Measurements from ENCODE around the gene SNTG2. TPM values are rescaled to one million over a fixed set of nuclear protein-coding genes. Genes with fewer than 3 reads are reported as not detected.
A peak's percentile ranks its signal among the peaks of the same experiment; 100 is the strongest.

The SNTG2 gene
- total RNA-seq, 4 donors from 2014 or later: 9.0 to 44.6 (median 30.8) TPM

DNA sequence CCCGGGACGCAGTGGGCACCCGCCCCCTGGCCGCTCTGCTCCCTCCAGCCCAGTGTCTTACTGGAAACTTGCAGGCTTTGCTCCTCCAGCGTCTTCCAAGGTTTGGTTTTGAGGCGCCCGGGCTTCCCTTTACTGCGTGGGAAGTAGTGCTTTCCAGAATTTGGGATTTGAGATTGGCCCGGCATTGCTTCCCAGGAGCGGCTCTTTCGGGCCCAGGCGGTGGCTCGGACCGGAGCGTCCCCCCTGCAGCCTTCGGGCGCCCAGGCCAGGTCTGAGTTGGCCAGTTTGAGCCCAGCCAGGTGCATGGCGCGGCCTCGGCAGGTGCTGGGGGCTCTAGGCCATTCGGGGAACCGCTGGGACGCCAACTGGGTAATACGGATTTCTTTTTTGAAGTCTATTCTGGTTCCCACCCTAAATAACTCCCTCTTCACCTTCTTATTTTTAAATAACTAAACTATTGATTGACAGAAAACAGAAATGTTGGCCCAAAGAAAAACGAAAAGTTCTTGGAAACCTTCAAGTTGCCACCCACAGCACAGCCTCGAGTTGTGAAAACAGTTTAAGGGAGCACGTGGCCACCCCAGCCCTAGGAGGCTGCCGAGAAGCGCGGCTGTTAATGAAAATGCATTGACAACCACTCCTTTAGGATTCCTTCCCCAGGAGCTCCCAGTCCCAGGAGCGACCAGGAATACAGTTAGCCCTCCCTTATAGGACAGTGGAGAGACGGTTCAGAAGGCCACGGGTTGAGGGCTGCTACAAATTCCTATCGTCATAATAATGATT is 766 bp downstream of the SNTG2 start:
- peak in 1 of 2 donors; percentile 3 for DNase-seq (ENCODE audit: low spot score in 2 of 2)
- peak overlapping the region in 3 of 4 donors; percentile 32 to 66 (median 36) for H3K4me3 ChIP-seq
- peak overlapping the region in 2 of 4 donors; percentile 40 to 68 for H3K27ac ChIP-seq
- peaks cover 0 to 61% of the 10 kb centered on the region in 2 donors for H3K27me3 ChIP-seq
- TF ChIP-seq EP300 (IDR thresholded peaks at IDR 0.05) (no peak), POLR2A (IDR thresholded peaks at IDR 0.05) (no peak)
- TF ChIP-seq, protein P1, sequence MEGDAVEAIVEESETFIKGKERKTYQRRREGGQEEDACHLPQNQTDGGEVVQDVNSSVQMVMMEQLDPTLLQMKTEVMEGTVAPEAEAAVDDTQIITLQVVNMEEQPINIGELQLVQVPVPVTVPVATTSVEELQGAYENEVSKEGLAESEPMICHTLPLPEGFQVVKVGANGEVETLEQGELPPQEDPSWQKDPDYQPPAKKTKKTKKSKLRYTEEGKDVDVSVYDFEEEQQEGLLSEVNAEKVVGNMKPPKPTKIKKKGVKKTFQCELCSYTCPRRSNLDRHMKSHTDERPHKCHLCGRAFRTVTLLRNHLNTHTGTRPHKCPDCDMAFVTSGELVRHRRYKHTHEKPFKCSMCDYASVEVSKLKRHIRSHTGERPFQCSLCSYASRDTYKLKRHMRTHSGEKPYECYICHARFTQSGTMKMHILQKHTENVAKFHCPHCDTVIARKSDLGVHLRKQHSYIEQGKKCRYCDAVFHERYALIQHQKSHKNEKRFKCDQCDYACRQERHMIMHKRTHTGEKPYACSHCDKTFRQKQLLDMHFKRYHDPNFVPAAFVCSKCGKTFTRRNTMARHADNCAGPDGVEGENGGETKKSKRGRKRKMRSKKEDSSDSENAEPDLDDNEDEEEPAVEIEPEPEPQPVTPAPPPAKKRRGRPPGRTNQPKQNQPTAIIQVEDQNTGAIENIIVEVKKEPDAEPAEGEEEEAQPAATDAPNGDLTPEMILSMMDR (IDR thresholded peaks at IDR 0.05): no peak
- 9 to 11% methylated on average over 33 to 34 of the region's 34 CpGs for WGBS, 2 donors
- no peaks in the 10 kb centered on the region for H3K9me3 ChIP-seq
- peaks cover 0 to 21% (median 4%) of the 10 kb centered on the region in 4 donors for H3K4me1 ChIP-seq
- no peaks in the 10 kb centered on the region for H3K36me3 ChIP-seq

DNA sequence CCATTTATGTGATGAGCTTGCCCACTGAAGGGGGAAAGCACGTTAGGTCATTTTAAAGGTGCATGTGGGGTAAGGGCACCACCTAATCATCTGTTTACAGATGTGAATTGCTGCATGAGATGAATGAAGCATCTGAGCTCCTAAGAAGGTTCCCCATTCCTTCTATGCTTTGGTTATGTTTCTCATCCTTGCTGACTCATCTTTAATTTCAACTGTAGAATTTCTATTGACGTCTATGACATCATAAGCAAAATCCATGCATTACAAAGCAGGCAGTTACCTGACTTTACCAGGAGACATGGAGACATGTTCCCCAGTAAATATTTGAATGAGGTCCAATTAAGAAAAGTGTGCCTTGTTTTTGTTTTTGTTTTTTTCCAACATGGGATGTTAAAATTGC is 2.8 kb downstream of the SNTG2 start:
- TF ChIP-seq, protein P1 (IDR thresholded peaks at IDR 0.05): no peak
- TF ChIP-seq EP300 (IDR thresholded peaks at IDR 0.05): no peak
- TF ChIP-seq POLR2A (IDR thresholded peaks at IDR 0.05): no peak
- no peak overlapping the region for H3K27ac ChIP-seq
- H3K4me1 ChIP-seq: peaks cover 0 to 21% (median 4%) of the 10 kb centered on the region in 4 donors
- 37 to 41% methylated on average over 2 of the region's 2 CpGs for WGBS, 2 donors
- H3K36me3 ChIP-seq: no peaks in the 10 kb centered on the region
- peaks cover 0 to 52% of the 10 kb centered on the region in 2 donors for H3K27me3 ChIP-seq
- no peaks in the 10 kb centered on the region for H3K9me3 ChIP-seq
- DNase-seq (ENCODE audit: low spot score in 2 of 2): no peak
- no peak overlapping the region for H3K4me3 ChIP-seq

DNA sequence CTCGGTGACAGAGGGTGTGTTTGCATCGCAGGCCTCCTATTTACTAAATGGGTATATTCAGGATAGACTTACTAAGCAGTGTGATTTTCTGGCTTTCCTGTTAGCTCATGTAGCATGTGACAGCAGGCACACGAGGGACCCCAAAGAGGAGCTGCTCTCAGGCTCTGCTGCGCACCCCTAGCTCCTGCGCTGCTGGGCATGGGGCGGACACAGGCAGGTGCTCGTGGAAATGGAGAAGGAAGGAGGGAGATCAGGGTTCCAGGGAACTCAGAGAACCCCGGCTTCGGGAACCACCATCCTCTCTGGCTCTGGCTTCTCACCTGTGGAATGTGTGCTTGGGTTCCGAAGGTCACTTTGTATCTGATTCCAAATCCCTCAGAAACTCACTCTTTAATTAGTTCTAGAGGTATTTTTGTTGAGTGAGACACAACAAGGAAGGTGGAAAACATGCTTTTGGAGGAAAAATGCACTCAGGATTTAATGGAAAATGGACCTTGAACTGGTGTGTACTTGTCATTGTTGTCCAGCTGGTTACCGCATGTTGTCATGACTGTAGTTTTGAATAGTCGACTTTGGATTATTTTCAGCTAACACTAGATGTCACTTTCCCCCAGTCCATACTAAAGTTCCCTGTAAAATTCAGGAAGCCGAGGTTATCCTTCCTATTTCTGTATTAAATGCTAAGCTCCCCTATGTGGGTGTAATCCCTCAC is 3.5 kb downstream of the SNTG2 start:
- Histone ChIP-seq H3K9me3 (no peaks in the 10 kb centered on the region), H3K36me3 (no peaks in the 10 kb centered on the region), H3K4me1 (peaks cover 0 to 21% (median 4%) of the 10 kb centered on the region in 4 donors), H3K27ac (no peak overlapping the region), H3K27me3 (peaks cover 0 to 45% of the 10 kb centered on the region in 2 donors), H3K4me3 (no peak overlapping the region)
- WGBS, 2 donors: 65 to 71% methylated on average over 12 to 13 of the region's 13 CpGs
- no peak for DNase-seq (ENCODE audit: low spot score in 2 of 2)
- TF ChIP-seq, protein P1 (IDR thresholded peaks at IDR 0.05): peak in 1 of 5 experiments; percentile 18
- no peak for TF ChIP-seq EP300 (IDR thresholded peaks at IDR 0.05)
- no peak for TF ChIP-seq POLR2A (IDR thresholded peaks at IDR 0.05)

DNA sequence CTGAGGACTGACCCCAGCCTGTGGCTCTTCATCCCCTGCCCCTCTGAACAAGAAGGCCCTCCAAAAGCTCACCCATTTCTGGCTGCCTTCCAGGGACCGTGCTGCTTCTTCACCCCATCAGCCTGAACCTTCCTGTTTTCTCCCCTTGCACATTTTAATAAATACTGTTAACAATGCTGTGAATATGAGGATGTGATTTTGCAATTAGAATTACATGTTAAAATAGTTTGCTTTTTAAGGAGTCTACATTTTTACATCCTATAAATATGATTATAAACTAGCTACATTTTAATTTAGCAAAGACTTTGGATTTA is 4.0 kb downstream of the SNTG2 start:
- DNase-seq (ENCODE audit: low spot score in 2 of 2): no peak
- Histone ChIP-seq H3K36me3 (no peaks in the 10 kb centered on the region), H3K9me3 (no peaks in the 10 kb centered on the region), H3K27me3 (peaks cover 0 to 40% of the 10 kb centered on the region in 2 donors), H3K4me3 (no peak overlapping the region), H3K27ac (no peak overlapping the region), H3K4me1 (peaks cover 0 to 17% (median 3%) of the 10 kb centered on the region in 4 donors)
- TF ChIP-seq, protein P1 (IDR thresholded peaks at IDR 0.05): no peak
- TF ChIP-seq POLR2A (IDR thresholded peaks at IDR 0.05) (no peak), EP300 (IDR thresholded peaks at IDR 0.05) (no peak)
- 19 to 43% methylated on average over 1 of the region's 1 CpG for WGBS, 2 donors

Measured in tibial nerve (tissue), 4 donors.